Stomach (tissue), 9 donors: Measurements from ENCODE around the gene CAPN15. TPM values are rescaled to one million over a fixed set of nuclear protein-coding genes. Genes with fewer than 3 reads are reported as not detected.
A peak's percentile ranks its signal among the peaks of the same experiment; 100 is the strongest.

Source experiments
- DNase-seq, 2 donors: peaks; one replicate each; pipeline versions ENCODE4 v3.0.0 to v3.0.0-alpha.2; 2013 to 2019
- H3K27ac ChIP-seq, 5 donors: fragments of 200-600 bp in 4 of 5; sonication (generic) in 4 of 5; one replicate each; pipeline ENCODE4 v1.5.1; 2013 to 2019; ENCODE audit warnings: mild to moderate bottlenecking in 1 of 5, moderate library complexity in 1 of 5
- H3K27me3 ChIP-seq, 3 donors: fragments of 200-600 bp; sonication (generic); one replicate each; pipeline ENCODE4 v1.5.1; 2017 to 2019; ENCODE audit warnings: mixed run types in 1 of 3
- H3K36me3 ChIP-seq, 4 donors: fragments of 200-600 bp; sonication (generic); 1 replicate in 3 of 4; 2 replicates in 1 of 4; pipeline ENCODE4 v1.5.1; 2016 to 2019
- H3K4me1 ChIP-seq, 4 donors: fragments of 200-600 bp; sonication (generic); one replicate each; pipeline ENCODE4 v1.5.1; 2016 to 2019
- H3K4me3 ChIP-seq, 4 donors: fragments of 200-600 bp; sonication (generic) in 3 of 4; one replicate each; pipeline ENCODE4 v1.5.1; 2016 to 2019; ENCODE audit warnings: mild to moderate bottlenecking in 1 of 4
- H3K9me3 ChIP-seq, 4 donors: fragments of 200-600 bp; sonication (generic); one replicate each; pipeline ENCODE4 v1.5.1; 2016 to 2019
- CTCF ChIP-seq, 7 experiments: fragments of 450-650 bp in 4 of 7; fragments of 200-600 bp in 3 of 7; sonication (generic) in 3 of 7; IDR thresholded peaks; one replicate each; pipeline ENCODE4 v1.5.1; 2016 to 2019; ENCODE audit warnings: antibody characterized with exemption in 7 of 7, control low read depth in 2 of 7, mild to moderate bottlenecking in 1 of 7
- EP300 ChIP-seq: sonication (generic); formaldehyde crosslinking; IDR thresholded peaks from one replicate; pipeline ENCODE4 v1.6.1; 2017; ENCODE audit warnings: antibody characterized with exemption
- POLR2A ChIP-seq, 4 donors: fragments of 450-650 bp; IDR thresholded peaks; one replicate each; pipeline ENCODE4 v1.6.1; 2016; ENCODE audit warnings: antibody characterized with exemption in 4 of 4, control low read depth in 2 of 4, mild to moderate bottlenecking in 1 of 4, moderate library complexity in 1 of 4
- POLR2AphosphoS5 ChIP-seq, 3 donors: sonication (generic); formaldehyde crosslinking; IDR thresholded peaks; one replicate each; pipeline ENCODE4 v1.6.1; 2016; ENCODE audit warnings: antibody characterized with exemption in 3 of 3
- WGBS, 5 donors: extraction: QIAGEN DNeasy Blood & Tissue Kit in 3 of 5; methylation state at CpG; one replicate each; pipeline versions ENCODE4 v1.1.5 to v1.1.7; 2013 to 2018; 5-methylcytosine and 5-hydroxymethylcytosine counted together
- intact Hi-C: fragments of 100-400 bp; cut with DNase I; formaldehyde crosslinking; loops from one replicate; pipeline ENCODE4 v1.15.1; 2023; ENCODE audit warnings: low total_unique reads
- polyA plus RNA-seq, 3 donors: library from polyadenylated mRNA; stranded (reverse); fragments of 200-250 nt; gene quantifications; one replicate each; pipeline ENCODE4 v1.2.3, GENCODE V29; 2013
- total RNA-seq, 5 donors: library from RNA; depleted of rRNA; stranded (reverse); fragments of >200 nt; gene quantifications; one replicate each; pipeline versions ENCODE4 v1.1.0 to v1.2.3, GENCODE V29; 2014 to 2016
- donor health status: healthy with polysubstance abuse.
- donor health status: Bipolar disorder and iron deficiency.
- donor health status: healthy.

The CAPN15 gene
- total and polyA plus RNA-seq, 8 donors = 25.2 to 235 (median 35.0) TPM

- 38 to 71% (median 62%) methylated on average over 14 to 16 of the region's 16 CpGs for WGBS, 5 donors
- no peak for DNase-seq
- H3K27ac ChIP-seq = peak overlapping the region in 2 of 5 donors; percentile 25 to 58
- no peak overlapping the region for H3K4me3 ChIP-seq
- H3K27me3 ChIP-seq = peaks cover 0 to 11% (median 0%) of the 10 kb centered on the region in 3 donors
- H3K36me3 ChIP-seq = peaks cover 0 to 26% (median 14%) of the 10 kb centered on the region in 4 donors
- TF ChIP-seq EP300 (no peak), CTCF (IDR thresholded peaks at IDR 0.05) (no peak), POLR2A (IDR thresholded peaks at IDR 0.05) (no peak), POLR2AphosphoS5 (IDR thresholded peaks at IDR 0.05) (no peak)
- intact Hi-C loops = no loop called here
- H3K4me1 ChIP-seq = peaks cover 18 to 55% (median 44%) of the 10 kb centered on the region in 4 donors
- H3K9me3 ChIP-seq = no peaks in the 10 kb centered on the region
These were observed 55.9 kb downstream of the CAPN15 start for GRCh38 chr16:583470-583814.

GRCh38 chr16:583815-584591, 56.5 kb downstream of the CAPN15 start:
- Histone ChIP-seq H3K9me3 (no peaks in the 10 kb centered on the region), H3K27me3 (peaks cover 0 to 11% (median 0%) of the 10 kb centered on the region in 3 donors), H3K4me1 (peaks cover 19 to 52% (median 41%) of the 10 kb centered on the region in 4 donors), H3K27ac (peak overlapping the region in 1 of 5 donors; percentile 58), H3K36me3 (peaks cover 0 to 26% (median 14%) of the 10 kb centered on the region in 4 donors), H3K4me3 (no peak overlapping the region)
- TF ChIP-seq CTCF (IDR thresholded peaks at IDR 0.05) (no peak), EP300 (no peak), POLR2AphosphoS5 (IDR thresholded peaks at IDR 0.05) (no peak), POLR2A (IDR thresholded peaks at IDR 0.05) (no peak)
- DNase-seq = peak in 1 of 2 donors; percentile 59
- intact Hi-C loops = no loop called here
- WGBS, 5 donors = 28 to 69% (median 58%) methylated on average over 16 to 38 of the region's 38 CpGs

GRCh38 chr16:585351-585750, 57.8 kb downstream of the CAPN15 start:
- Histone ChIP-seq H3K27ac (no peak overlapping the region), H3K36me3 (peaks cover 0 to 23% (median 11%) of the 10 kb centered on the region in 4 donors), H3K4me1 (peaks cover 19 to 49% (median 39%) of the 10 kb centered on the region in 4 donors), H3K27me3 (peaks cover 0 to 11% (median 0%) of the 10 kb centered on the region in 3 donors), H3K9me3 (no peaks in the 10 kb centered on the region), H3K4me3 (no peak overlapping the region)
- intact Hi-C loops = no loop called here
- WGBS, 5 donors = 7 to 23% (median 12%) methylated on average over 3 to 10 of the region's 10 CpGs
- TF ChIP-seq POLR2AphosphoS5 (IDR thresholded peaks at IDR 0.05) (peak in 1 of 3 donors; percentile 51), POLR2A (IDR thresholded peaks at IDR 0.05) (no peak), EP300 (no peak), CTCF (IDR thresholded peaks at IDR 0.05) (peak in 2 of 7 experiments; percentile 12)
- peak; percentile 65 to 67 for DNase-seq

- no peak overlapping the region for H3K4me3 ChIP-seq
- H3K27me3 ChIP-seq = peaks cover 0 to 11% (median 0%) of the 10 kb centered on the region in 3 donors
- H3K4me1 ChIP-seq = peaks cover 24 to 56% (median 47%) of the 10 kb centered on the region in 4 donors
- H3K27ac ChIP-seq = no peak overlapping the region
- TF ChIP-seq POLR2A (IDR thresholded peaks at IDR 0.05) = no peak
- no peak for TF ChIP-seq POLR2AphosphoS5 (IDR thresholded peaks at IDR 0.05)
- no peak for TF ChIP-seq EP300
- no peak for TF ChIP-seq CTCF (IDR thresholded peaks at IDR 0.05)
- no peaks in the 10 kb centered on the region for H3K9me3 ChIP-seq
- peaks cover 0 to 15% (median 4%) of the 10 kb centered on the region in 4 donors for H3K36me3 ChIP-seq
- 32 to 44% (median 41%) methylated on average over 16 of the region's 16 CpGs for whole genome bisulfite sequencing, 5 donors
- intact Hi-C loops = no loop called here
- no peak for DNase-seq
These were observed 58.6 kb downstream of the CAPN15 start for GRCh38 chr16:586047-586644.
